ENCODE results near the gene KRT7. TPM values are rescaled to one million over a fixed set of nuclear protein-coding genes. Genes with fewer than 3 reads are reported as not detected.

Gene KRT7
- total RNA-seq, 2 donors from 2014 or later = 24.1 to 105 TPM

GRCh38 chr12:52225752-52226151, 7.3 kb upstream of the KRT7 start:
- Histone ChIP-seq H3K4me3 (no peak overlapping the region), H3K4me1 (ENCODE audit: control insufficient read depth in 1 of 2, low read depth in 2 of 2) (peaks cover 20 to 44% of the 10 kb centered on the region in 2 donors), H3K9me3 (no peaks in the 10 kb centered on the region), H3K27ac (peak overlapping the region; percentile 58 to 60), H3K27me3 (replicated peaks; ENCODE audit: insufficient read depth) (no peaks in the 10 kb centered on the region), H3K36me3 (no peaks in the 10 kb centered on the region)
- ATAC-seq (ENCODE audit: insufficient number of reproducible peaks, low FRiP score, low read depth) = no peak
- DNase-seq (ENCODE audit: low spot score) = no peak
- TF ChIP-seq CTCF (IDR thresholded peaks at IDR 0.05) = no peak

DNA sequence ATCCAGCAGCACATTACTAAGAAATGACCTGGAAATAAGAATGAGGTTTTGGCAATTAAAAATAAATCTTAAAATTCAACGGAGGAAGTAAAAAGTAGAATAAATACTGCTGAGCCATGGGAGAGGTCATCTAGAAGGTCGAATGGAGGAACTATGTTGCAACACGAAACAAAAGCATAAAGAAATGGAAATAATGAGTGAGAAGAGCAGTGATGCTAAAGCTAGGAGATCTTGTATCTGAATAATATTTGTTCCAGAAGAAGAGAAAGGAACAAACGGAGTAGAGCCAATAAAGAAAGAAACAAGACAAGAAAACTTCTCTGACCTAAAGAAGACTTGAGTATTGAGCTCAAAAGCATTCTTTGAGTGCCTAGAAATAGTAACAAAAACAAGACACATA, 6.6 kb upstream of the KRT7 start:
- DNase-seq (ENCODE audit: low spot score) = no peak
- Histone ChIP-seq H3K4me1 (ENCODE audit: control insufficient read depth in 1 of 2, low read depth in 2 of 2) (peaks cover 18 to 44% of the 10 kb centered on the region in 2 donors), H3K36me3 (no peaks in the 10 kb centered on the region), H3K4me3 (no peak overlapping the region), H3K27me3 (replicated peaks; ENCODE audit: insufficient read depth) (no peaks in the 10 kb centered on the region), H3K27ac (peak overlapping the region; percentile 58 to 60), H3K9me3 (no peaks in the 10 kb centered on the region)
- peak; percentile 8 for ATAC-seq (ENCODE audit: insufficient number of reproducible peaks, low FRiP score, low read depth)
- no peak for TF ChIP-seq CTCF (IDR thresholded peaks at IDR 0.05)

DNA sequence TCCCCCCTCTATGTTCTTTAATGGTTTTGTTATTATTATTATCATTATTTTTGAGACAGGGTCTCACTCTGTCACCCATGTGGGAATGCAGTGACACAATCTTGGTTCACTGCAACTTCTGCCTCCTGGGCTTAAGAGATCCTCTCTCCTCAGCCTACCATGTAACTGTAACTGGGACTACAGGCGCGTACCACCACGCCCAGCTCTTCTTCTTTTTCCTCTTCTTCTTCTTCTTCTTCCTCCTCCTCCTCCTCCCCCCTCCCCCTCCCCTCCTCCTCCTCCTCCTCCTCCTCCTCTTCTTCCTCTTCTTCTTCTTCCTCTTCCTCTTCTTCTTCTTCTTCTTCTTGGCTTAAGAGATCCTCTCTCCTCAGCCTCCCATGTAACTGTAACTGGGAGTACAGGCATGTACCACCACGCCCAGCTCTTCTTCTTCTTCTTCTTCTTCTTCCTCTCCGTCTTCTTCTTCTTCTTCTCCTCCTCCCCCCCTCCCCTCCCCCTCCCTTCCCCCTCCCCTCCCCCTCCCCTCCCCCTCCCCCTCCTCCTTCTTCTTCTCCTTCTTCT, 5.4 kb upstream of the KRT7 start:
- Histone ChIP-seq H3K36me3 (no peaks in the 10 kb centered on the region), H3K27ac (peak overlapping the region in 1 of 2 donors; percentile 58), H3K27me3 (replicated peaks; ENCODE audit: insufficient read depth) (no peaks in the 10 kb centered on the region), H3K4me1 (ENCODE audit: control insufficient read depth in 1 of 2, low read depth in 2 of 2) (peaks cover 14 to 48% of the 10 kb centered on the region in 2 donors), H3K4me3 (no peak overlapping the region), H3K9me3 (no peaks in the 10 kb centered on the region)
- ATAC-seq (ENCODE audit: insufficient number of reproducible peaks, low FRiP score, low read depth) = no peak
- no peak for TF ChIP-seq CTCF (IDR thresholded peaks at IDR 0.05)
- DNase-seq (ENCODE audit: low spot score) = no peak

- ATAC-seq (ENCODE audit: insufficient number of reproducible peaks, low FRiP score, low read depth) = no peak
- peaks cover 14 to 54% of the 10 kb centered on the region in 2 donors for H3K4me1 ChIP-seq (ENCODE audit: control insufficient read depth in 1 of 2, low read depth in 2 of 2)
- H3K27ac ChIP-seq = peak overlapping the region in 1 of 2 donors; percentile 70
- no peaks in the 10 kb centered on the region for H3K9me3 ChIP-seq
- no peak overlapping the region for H3K4me3 ChIP-seq
- H3K27me3 ChIP-seq (replicated peaks; ENCODE audit: insufficient read depth) = no peaks in the 10 kb centered on the region
- no peak for TF ChIP-seq CTCF (IDR thresholded peaks at IDR 0.05)
- DNase-seq (ENCODE audit: low spot score) = no peak
- H3K36me3 ChIP-seq = no peaks in the 10 kb centered on the region
These were observed 4.7 kb upstream of the KRT7 start for GRCh38 chr12:52228366-52228765.

DNA sequence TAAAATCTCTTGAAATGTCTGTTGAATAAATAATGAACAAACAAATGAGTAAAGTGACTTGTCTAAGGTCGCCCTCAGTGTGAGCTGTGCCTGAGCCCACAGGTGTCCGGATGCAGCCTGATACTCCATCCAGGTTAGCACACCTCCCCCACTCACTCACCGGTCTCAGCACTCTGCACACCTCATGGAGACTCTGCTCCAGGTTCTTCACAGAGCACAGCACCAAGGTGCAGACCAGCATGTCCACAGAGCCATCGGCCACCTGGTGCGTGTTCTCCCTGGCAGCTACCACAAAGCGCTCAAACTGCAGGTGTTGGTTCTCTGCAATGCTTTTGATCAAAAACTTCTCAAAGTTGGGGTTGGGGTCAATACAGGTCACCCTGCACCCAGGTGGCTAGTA, 4.1 kb upstream of the KRT7 start:
- no peak for TF ChIP-seq CTCF (IDR thresholded peaks at IDR 0.05)
- Histone ChIP-seq H3K9me3 (no peaks in the 10 kb centered on the region), H3K27ac (peak overlapping the region; percentile 70 to 72), H3K36me3 (no peaks in the 10 kb centered on the region), H3K27me3 (replicated peaks; ENCODE audit: insufficient read depth) (no peaks in the 10 kb centered on the region), H3K4me3 (no peak overlapping the region), H3K4me1 (ENCODE audit: control insufficient read depth in 1 of 2, low read depth in 2 of 2) (peaks cover 14 to 58% of the 10 kb centered on the region in 2 donors)
- DNase-seq (ENCODE audit: low spot score) (no peak), ATAC-seq (ENCODE audit: insufficient number of reproducible peaks, low FRiP score, low read depth) (no peak)

Data from thoracic aorta (tissue), 2 donors.